GM21576 (cell line): ENCODE results near the gene DHX34.
"Not testable (repeated sequence)": the region's sequence is repeated elsewhere in the genome, so short reads cannot be mapped to it uniquely, and the experiment has no call there.

Source experiments
- ATAC-seq: cut with Tn5 transposase; IDR thresholded peaks from one replicate; pipeline ENCODE4 v1.9.1; 2021; ENCODE audit warnings: mild to moderate bottlenecking, moderate library complexity; ENCODE audit not compliant: unreplicated experiment

Gene DHX34, protein sequence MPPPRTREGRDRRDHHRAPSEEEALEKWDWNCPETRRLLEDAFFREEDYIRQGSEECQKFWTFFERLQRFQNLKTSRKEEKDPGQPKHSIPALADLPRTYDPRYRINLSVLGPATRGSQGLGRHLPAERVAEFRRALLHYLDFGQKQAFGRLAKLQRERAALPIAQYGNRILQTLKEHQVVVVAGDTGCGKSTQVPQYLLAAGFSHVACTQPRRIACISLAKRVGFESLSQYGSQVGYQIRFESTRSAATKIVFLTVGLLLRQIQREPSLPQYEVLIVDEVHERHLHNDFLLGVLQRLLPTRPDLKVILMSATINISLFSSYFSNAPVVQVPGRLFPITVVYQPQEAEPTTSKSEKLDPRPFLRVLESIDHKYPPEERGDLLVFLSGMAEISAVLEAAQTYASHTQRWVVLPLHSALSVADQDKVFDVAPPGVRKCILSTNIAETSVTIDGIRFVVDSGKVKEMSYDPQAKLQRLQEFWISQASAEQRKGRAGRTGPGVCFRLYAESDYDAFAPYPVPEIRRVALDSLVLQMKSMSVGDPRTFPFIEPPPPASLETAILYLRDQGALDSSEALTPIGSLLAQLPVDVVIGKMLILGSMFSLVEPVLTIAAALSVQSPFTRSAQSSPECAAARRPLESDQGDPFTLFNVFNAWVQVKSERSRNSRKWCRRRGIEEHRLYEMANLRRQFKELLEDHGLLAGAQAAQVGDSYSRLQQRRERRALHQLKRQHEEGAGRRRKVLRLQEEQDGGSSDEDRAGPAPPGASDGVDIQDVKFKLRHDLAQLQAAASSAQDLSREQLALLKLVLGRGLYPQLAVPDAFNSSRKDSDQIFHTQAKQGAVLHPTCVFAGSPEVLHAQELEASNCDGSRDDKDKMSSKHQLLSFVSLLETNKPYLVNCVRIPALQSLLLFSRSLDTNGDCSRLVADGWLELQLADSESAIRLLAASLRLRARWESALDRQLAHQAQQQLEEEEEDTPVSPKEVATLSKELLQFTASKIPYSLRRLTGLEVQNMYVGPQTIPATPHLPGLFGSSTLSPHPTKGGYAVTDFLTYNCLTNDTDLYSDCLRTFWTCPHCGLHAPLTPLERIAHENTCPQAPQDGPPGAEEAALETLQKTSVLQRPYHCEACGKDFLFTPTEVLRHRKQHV

GRCh38 chr19:47348819-47349795 lies at the start of gene DHX34:
Gene DHX34 (plus strand): TSS chr19:47349315. CDS start chr19:47353031, 3,716 bp downstream.
- peak; percentile 93 for ATAC-seq

GRCh38 chr19:47300867-47301266 lies 48.2 kb upstream of the DHX34 start:
- not testable (repeated sequence) for ATAC-seq

DNA sequence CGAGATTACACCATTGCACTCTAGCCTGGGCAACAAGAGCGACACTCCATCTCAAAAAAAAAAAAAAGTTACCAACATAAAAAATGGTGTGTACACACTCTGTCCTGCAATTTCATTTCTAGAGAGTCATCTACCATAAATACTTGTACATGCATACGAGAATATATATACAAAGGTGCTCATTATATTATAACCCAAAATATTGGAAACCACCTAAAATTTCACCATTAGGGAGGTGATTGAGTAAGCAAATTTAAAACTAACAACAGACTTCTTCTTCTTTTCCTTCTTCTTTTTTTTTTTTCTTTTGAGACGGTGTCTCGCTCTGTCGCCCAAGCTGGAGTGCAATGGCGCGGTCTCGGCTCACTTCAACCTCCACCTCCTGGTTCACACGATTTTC lies 46.9 kb upstream of the DHX34 start:
- ATAC-seq: no peak

DNA sequence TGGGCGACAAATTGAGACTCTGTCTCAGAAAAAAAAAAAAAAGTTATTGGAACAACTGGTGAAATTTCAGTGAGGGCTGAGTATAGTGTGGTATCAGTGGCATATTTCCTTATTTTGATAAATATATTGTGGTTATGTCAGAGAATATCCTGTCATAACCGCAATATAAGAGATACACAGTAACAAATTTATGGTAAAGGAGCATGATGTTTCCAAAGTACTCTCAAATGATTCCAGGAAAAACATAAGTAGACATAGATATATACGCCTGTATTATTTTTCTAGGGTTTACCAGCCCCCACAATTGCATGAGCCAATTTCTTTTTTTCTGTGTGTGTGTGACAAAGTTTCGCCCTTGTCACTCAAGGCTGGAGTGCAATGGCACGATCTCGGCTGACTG lies 45.1 kb upstream of the DHX34 start:
- ATAC-seq: no peak

DNA sequence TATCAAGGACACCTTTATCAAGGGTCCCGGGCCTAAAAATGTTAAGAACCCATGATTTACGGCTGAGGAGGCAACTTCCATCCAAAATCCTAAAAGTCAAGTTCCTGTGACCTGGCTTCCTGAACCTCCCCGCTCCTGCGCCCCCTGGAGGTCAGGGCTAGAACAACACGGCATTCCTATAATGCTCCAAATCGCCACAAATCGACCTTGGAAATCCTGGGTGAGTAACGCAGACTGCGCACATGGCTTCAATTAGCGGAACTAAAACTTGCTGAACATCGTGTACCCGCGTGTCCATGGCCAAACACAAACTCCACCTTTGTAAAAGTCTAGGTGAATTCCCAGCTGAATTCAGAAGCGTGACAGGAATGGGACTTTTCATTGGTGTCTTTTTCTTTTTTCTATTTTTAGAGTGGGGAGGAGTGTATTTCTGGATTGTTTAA lies 43.8 kb upstream of the DHX34 start:
- no peak for ATAC-seq

DNA sequence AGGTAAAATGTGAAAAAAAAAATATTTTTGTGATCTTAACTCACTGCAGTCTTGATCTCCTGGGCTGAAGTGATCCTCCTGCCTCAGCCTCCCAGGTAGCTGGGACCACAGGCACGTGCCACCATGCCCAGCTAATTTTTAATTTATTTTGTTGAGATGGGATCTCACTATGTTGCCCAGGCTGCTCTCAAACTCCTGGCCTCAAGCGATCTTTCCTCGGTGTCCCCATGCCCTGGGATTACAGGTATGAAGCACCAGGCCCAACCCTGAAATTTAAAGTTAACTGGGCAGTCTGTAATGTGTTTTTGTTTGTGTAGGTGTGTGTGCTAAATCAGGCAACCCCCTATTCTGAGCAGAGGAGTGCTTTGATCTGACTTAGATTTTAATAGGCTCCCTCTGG lies 42.8 kb upstream of the DHX34 start:
- ATAC-seq: no peak

DNA sequence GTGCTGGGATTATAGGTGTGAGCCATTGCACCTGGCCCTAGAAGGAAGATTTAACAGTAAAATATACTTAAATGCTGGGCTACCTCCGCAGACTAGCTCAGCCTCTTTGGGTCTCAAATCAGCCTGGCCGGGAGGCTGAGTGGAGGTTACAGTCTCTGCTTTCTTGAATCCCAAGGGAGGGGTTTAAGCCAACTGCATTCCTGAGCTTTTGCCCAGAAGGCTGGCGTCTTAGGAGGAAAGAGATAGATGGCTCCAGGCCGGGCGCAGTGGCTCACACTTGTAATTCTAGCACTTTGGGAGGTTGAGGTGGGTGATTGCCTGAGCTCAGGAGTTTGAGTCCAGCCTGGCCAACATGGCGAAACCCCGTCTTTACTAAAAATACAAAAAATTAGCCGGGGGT lies 40.1 kb upstream of the DHX34 start:
- no peak for ATAC-seq

DNA sequence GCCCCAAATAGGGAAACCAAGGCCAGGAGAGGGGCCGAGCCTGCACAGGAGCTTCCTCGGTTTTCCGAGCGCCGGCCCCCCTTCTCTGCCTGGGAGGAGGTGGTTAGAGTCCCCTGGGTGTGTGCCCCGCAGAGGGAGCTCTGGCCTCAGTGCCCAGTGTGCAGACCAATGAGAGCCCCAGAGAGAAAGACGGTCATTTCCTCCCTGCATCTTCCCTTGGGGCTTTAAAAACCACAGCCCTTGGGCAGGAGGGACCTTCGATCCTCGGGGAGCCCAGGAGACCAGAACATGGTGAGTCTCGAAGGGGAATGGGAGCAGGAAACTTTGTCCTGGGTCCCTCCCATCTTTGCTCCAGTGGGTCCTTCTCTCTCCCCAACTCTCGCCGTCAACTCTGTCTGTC lies 39.5 kb upstream of the DHX34 start, which contains the start of gene C5AR1:
Gene C5AR1, plus strand, starts transcription at position 254 of the 400 bp plus-strand sequence. Its CDS starts 35 bp downstream, at position 289.
- ATAC-seq: no peak

DNA sequence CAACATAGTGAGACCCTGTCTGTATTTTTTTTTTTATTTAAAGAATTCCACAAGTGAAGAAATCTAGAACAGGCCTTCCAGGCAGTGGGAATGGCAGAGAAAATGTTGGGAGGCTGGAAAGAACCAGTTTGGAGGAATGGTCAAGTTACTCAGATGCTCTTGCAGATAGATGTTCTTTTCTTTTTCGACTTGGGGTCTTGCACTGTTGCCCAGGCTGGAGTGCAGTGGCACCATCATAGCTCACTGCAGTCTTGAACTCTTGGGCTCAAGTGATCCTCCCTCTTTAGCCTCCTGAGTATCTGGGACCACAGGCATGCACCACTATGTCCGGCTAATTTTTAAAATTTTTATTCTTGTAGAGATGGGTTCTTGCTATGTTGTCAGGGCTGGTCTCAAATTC lies 38.8 kb upstream of the DHX34 start:
- no peak for ATAC-seq

GRCh38 chr19:47310819-47311218 lies 38.3 kb upstream of the DHX34 start:
- no peak for ATAC-seq

DNA sequence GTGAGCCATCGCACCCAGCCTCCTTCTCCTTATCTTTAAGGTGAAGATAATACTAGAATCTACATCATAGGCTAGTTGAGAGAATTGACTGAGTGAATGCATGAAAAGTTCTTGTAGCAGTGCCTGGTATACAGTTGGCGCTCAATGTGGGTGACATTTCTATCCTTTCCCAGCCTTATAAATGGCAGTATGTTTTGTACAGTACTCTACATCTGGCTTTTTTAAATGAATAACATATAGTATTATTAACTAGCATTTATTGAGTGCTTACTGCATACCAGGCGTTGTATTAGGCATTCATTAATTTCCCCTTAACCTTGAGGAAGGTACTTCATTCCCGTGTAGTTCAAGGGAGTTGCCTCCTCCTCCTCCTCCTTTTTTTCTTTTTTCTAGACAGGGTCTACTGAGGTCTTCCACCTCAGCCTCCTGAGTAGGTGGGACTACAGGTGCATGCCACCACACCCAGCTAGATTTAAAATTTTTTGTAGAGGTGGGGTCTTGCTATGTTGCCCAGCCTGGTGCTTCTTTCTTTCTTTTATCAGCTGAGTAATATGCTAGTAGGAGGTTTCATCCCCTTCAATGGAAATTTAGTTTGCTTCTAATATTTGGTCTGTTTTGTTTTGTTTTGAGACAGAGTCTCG lies 36.6 kb upstream of the DHX34 start:
- ATAC-seq: no peak

DNA sequence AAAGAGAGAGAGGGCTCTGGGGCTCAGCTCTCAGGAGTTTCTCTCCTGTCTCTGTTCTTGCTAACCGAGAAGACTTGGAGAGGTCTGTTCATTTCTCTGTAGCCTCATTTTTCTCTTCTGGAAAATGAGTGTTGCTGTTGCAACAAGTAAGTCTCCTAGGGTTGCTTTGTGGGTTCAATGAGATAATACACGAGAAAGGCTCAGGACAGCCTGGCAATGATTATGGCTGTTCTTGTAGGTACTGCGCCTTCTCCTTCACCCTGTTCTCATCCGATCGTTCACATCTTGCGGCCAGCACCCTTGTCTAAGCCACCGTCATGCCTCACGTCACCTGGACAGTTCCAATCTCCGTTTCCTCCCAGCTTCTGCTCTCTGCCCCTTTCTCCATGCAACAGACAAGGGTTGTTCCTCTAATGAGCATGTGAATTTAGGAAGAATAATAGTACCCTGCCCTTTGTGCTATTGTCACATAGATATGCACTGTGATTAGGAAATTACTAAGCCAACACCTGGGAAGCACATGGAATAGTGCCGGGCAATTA lies 35.3 kb upstream of the DHX34 start:
- ATAC-seq: no peak

- no peak for ATAC-seq
These were observed 33.8 kb upstream of the DHX34 start for GRCh38 chr19:47315125-47315821.

GRCh38 chr19:47316513-47316912 lies 32.6 kb upstream of the DHX34 start:
- no peak for ATAC-seq

- no peak for ATAC-seq
These were observed 28.9 kb upstream of the DHX34 start for GRCh38 chr19:47319923-47320871.

- no peak for ATAC-seq
These were observed 27.5 kb upstream of the DHX34 start for GRCh38 chr19:47321630-47322029.

DNA sequence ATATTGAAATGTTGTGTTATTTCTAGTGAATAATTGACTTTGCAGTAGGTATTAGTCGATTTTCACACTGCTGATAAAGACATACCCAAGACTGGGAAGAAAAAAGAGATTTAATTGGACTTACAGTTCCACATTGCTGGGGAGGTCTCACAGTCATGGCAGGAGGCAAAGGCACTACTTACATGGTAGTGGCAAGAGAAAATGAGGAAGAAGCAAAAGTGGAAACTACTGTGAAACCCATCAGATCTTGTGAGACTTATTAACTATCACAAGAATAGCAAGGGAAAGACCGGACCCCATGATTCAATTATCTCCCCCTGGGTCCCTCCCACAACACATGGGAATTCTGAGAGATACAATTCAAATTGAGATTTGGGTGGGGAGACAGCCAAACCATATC lies 27.1 kb upstream of the DHX34 start:
- no peak for ATAC-seq

- ATAC-seq: no peak
These were observed 25.7 kb upstream of the DHX34 start for GRCh38 chr19:47323409-47323808.
